HepG2 (cell line): ENCODE measurements around the gene APBA1.

ENCODE experiments used
- CBX5 ChIP-seq: sonication (generic); formaldehyde crosslinking; IDR thresholded peaks from 2 replicates; pipeline ENCODE4 v1.4.0; 2020; ENCODE audit warnings: missing genetic modification reagents, borderline replicate concordance
- CEBPB ChIP-seq: IDR thresholded peaks from 2 replicates; pipeline ENCODE4 v1.6.1; 2011; ENCODE audit warnings: low read depth, low read length, improper control_type of control experiment, borderline replicate concordance
- EHMT2 ChIP-seq: fragments of 200-600 bp; sonication (generic); IDR thresholded peaks from 2 replicates; pipeline ENCODE4 v1.7.0; 2017; ENCODE audit warnings: antibody characterized with exemption, low read depth, low read length, borderline replicate concordance
- EP300 ChIP-seq, 3 experiments: sonication (generic) in 1 of 3; formaldehyde crosslinking in 1 of 3; IDR thresholded peaks; 2 replicates each; pipeline versions ENCODE4 v1.5.1 to v1.6.1; 2011 to 2020; ENCODE audit warnings: low read depth in 2 of 3, low read length in 2 of 3, borderline replicate concordance in 1 of 3, improper control_type of control experiment in 1 of 3, mild to moderate bottlenecking in 1 of 3, missing genetic modification reagents in 1 of 3, moderate library complexity in 1 of 3
- HOXA5 ChIP-seq: sonication (generic); formaldehyde crosslinking; IDR thresholded peaks from 2 replicates; pipeline ENCODE4 v1.4.0; 2020; ENCODE audit warnings: missing genetic modification reagents
- JUND ChIP-seq: sonication (generic); formaldehyde crosslinking; IDR thresholded peaks from 2 replicates; pipeline ENCODE4 v1.8.0; 2022; ENCODE audit warnings: mild to moderate bottlenecking, missing genetic modification reagents
- NAIF1 ChIP-seq: sonication (generic); formaldehyde crosslinking; IDR thresholded peaks from 2 replicates; pipeline ENCODE4 v1.5.0; 2020; ENCODE audit warnings: mild to moderate bottlenecking, missing genetic modification reagents, borderline replicate concordance
- TBL1XR1 ChIP-seq: fragments of 150-350 bp; IDR thresholded peaks from 2 replicates; pipeline ENCODE4 v1.6.1; 2014; ENCODE audit warnings: borderline replicate concordance, low read length; ENCODE audit not compliant: partially characterized antibody
- TCF7 ChIP-seq: sonication (generic); IDR thresholded peaks from 2 replicates; pipeline ENCODE4 v1.6.1; 2016; ENCODE audit warnings: antibody characterized with exemption, low read depth
- TCF7L2 ChIP-seq: IDR thresholded peaks from 2 replicates; pipeline ENCODE4 v1.6.1; 2011; ENCODE audit warnings: mild to moderate bottlenecking, low read depth, low read length, moderate library complexity
- ZNF512 ChIP-seq: sonication (generic); formaldehyde crosslinking; IDR thresholded peaks from 2 replicates; pipeline ENCODE4 v1.4.0; 2020; ENCODE audit warnings: mild to moderate bottlenecking, missing genetic modification reagents
- TF ChIP-seq, protein P1 (sequence below): sonication (generic); formaldehyde crosslinking; IDR thresholded peaks from 2 replicates; pipeline ENCODE4 v1.5.0; 2020; ENCODE audit warnings: mild to moderate bottlenecking, missing genetic modification reagents, moderate library complexity
- TF ChIP-seq, protein P2 (sequence below): sonication (generic); formaldehyde crosslinking; IDR thresholded peaks from 2 replicates; pipeline ENCODE4 v1.4.0; 2020; ENCODE audit warnings: missing genetic modification reagents
- TF ChIP-seq, protein P3 (sequence below): sonication (generic); formaldehyde crosslinking; IDR thresholded peaks from 2 replicates; pipeline ENCODE4 v1.4.0; 2020; ENCODE audit warnings: missing genetic modification reagents

DNA sequence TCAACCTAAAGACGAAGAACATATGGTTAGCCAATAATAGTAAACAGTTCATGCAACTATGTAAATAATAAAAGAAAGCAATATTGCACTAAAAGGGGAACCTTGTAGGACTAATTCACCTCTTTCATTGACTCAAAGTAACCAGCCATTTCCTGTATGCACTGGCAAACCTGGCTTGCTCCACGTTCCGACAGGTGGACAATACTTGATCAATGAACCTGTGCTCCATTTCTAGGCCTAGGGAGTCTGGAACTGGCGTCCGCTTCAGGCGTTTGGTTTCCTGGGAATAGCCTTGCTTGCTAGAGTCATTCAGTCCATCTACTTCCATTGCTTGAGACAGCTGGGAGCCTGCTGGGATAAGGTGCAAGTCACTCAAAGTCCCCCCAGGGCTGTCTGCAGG lies 46.0 kb upstream of the APBA1 start:
- TF ChIP-seq, protein P1, sequence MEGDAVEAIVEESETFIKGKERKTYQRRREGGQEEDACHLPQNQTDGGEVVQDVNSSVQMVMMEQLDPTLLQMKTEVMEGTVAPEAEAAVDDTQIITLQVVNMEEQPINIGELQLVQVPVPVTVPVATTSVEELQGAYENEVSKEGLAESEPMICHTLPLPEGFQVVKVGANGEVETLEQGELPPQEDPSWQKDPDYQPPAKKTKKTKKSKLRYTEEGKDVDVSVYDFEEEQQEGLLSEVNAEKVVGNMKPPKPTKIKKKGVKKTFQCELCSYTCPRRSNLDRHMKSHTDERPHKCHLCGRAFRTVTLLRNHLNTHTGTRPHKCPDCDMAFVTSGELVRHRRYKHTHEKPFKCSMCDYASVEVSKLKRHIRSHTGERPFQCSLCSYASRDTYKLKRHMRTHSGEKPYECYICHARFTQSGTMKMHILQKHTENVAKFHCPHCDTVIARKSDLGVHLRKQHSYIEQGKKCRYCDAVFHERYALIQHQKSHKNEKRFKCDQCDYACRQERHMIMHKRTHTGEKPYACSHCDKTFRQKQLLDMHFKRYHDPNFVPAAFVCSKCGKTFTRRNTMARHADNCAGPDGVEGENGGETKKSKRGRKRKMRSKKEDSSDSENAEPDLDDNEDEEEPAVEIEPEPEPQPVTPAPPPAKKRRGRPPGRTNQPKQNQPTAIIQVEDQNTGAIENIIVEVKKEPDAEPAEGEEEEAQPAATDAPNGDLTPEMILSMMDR (CRISPR knock-in tag) = no peak
- no peak for TF ChIP-seq CEBPB
- TF ChIP-seq NAIF1 = no peak
- no peak for TF ChIP-seq EP300 (IDR thresholded peaks at IDR 0.05; ENCODE audit: low read depth in 2 of 2, low read length in 2 of 2)
- no peak for TF ChIP-seq EP300 (CRISPR knock-in tag; IDR thresholded peaks at IDR 0.05; ENCODE audit: borderline replicate concordance)
- TF ChIP-seq HOXA5 = no peak
- no peak for TF ChIP-seq TCF7L2
- TF ChIP-seq, protein P2, sequence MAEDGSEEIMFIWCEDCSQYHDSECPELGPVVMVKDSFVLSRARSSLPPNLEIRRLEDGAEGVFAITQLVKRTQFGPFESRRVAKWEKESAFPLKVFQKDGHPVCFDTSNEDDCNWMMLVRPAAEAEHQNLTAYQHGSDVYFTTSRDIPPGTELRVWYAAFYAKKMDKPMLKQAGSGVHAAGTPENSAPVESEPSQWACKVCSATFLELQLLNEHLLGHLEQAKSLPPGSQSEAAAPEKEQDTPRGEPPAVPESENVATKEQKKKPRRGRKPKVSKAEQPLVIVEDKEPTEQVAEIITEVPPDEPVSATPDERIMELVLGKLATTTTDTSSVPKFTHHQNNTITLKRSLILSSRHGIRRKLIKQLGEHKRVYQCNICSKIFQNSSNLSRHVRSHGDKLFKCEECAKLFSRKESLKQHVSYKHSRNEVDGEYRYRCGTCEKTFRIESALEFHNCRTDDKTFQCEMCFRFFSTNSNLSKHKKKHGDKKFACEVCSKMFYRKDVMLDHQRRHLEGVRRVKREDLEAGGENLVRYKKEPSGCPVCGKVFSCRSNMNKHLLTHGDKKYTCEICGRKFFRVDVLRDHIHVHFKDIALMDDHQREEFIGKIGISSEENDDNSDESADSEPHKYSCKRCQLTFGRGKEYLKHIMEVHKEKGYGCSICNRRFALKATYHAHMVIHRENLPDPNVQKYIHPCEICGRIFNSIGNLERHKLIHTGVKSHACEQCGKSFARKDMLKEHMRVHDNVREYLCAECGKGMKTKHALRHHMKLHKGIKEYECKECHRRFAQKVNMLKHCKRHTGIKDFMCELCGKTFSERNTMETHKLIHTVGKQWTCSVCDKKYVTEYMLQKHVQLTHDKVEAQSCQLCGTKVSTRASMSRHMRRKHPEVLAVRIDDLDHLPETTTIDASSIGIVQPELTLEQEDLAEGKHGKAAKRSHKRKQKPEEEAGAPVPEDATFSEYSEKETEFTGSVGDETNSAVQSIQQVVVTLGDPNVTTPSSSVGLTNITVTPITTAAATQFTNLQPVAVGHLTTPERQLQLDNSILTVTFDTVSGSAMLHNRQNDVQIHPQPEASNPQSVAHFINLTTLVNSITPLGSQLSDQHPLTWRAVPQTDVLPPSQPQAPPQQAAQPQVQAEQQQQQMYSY (CRISPR knock-in tag) = no peak
- no peak for TF ChIP-seq EHMT2
- TF ChIP-seq, protein P3, sequence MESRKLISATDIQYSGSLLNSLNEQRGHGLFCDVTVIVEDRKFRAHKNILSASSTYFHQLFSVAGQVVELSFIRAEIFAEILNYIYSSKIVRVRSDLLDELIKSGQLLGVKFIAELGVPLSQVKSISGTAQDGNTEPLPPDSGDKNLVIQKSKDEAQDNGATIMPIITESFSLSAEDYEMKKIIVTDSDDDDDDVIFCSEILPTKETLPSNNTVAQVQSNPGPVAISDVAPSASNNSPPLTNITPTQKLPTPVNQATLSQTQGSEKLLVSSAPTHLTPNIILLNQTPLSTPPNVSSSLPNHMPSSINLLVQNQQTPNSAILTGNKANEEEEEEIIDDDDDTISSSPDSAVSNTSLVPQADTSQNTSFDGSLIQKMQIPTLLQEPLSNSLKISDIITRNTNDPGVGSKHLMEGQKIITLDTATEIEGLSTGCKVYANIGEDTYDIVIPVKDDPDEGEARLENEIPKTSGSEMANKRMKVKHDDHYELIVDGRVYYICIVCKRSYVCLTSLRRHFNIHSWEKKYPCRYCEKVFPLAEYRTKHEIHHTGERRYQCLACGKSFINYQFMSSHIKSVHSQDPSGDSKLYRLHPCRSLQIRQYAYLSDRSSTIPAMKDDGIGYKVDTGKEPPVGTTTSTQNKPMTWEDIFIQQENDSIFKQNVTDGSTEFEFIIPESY = no peak
- TF ChIP-seq TCF7 = no peak
- no peak for TF ChIP-seq JUND (CRISPR knock-in tag)
- no peak for TF ChIP-seq TBL1XR1
- TF ChIP-seq ZNF512 (CRISPR knock-in tag) = no peak
- no peak for TF ChIP-seq CBX5 (CRISPR knock-in tag)
